GM18870 (cell line): ENCODE measurements around the gene FFAR4.

Experiments
- ATAC-seq: cut with Tn5 transposase; IDR thresholded peaks from one replicate; pipeline ENCODE4 v1.9.1; 2021; ENCODE audit warnings: moderate library complexity; ENCODE audit not compliant: unreplicated experiment

The FFAR4 gene

DNA sequence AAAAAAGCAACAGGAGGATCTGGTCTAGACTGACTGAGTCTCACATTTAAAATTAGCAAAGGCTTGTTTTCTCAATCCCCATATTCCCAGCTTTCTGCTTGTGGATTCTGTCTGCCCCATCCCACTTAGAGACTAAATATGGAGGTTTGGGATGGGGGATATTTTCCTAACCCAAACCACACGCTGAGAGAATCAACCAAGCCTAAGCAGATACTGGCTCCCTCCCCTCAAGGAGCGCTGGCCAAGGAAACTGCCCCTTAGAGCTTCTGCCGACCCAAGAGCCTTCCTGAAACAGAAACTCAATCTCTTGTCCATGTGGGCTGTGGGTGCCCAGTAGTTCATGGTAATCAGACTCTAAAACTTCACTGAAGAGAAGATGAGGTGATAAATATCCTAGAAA is 3.9 kb downstream of the FFAR4 start:
- no peak for ATAC-seq

DNA sequence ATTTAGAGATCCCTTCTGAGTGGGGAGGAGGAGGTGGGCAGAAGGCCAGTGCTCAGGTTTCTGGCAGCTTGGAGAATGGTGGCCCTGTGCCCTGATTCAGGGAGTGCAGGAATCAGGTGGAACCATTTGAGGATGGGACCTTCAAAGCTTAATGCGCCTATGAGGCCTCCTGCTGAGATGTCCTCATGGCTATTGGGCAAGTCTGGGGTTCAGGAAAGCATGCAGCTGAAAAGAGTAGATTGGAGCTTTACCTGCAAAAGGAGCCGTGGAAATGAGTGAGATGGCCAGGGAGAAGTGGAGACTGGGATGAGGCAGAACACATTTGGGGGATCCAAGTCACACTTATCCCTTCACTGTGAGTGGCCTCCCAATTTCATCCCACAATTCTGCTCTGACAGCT is 6.1 kb downstream of the FFAR4 start:
- ATAC-seq = no peak

DNA sequence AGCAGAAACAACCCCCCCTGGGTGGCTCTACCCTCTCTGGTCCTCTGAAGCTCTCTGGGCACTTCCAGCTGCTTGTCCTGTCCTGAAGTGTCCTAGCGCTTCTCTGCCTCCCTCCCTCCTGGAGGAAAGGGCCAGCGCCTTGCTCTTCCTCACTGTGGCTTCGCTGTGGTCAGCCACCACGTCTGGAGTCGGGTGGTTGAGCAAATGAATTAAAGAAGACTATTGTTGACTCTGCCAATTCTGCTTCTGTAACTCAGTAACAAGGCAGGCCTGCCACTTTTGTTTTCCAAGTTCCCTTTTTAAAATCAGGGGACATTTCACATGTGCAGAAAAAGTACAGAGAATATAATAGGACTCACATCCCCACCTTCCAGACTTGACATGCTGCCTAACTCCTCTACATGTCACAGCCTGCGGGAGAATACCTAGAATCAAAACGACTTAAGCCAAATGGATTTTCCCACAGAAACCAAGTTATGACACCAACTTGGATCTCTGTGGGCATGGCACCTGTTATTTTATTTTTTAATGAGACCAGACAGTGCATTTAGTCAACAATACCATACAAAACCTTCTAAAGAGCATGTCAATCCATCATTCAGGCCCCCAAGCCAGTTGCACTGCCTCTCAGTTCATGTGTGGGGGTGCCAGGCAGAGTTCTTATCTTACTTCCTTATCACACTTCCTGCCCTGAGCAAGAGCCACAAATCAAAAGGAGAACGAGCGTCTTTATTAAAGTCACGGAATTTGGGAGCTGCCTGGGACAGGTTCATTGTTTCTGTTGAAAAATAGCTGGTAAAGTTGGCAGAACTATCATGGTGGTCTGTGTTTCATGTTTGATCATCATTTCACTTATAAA is 6.8 kb downstream of the FFAR4 start:
- no peak for ATAC-seq

DNA sequence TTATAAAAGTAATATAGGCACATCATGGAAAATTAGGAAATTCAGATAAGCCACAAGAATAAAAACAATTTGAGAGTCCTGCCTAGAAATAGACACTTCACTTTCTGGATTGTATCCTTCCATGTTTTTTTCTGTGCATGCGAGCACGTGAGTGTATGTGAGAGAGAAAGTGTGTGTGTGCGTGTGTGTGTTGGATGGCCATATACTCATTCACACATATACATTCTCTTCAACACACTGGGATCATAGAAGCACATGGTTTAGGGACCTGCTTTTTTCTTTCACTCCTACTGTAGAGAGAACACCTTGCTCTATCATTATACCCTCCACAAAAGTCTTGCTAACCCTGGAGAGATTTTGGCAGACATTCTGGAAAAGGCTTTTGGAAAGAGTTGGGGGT is 7.5 kb downstream of the FFAR4 start:
- ATAC-seq = no peak

DNA sequence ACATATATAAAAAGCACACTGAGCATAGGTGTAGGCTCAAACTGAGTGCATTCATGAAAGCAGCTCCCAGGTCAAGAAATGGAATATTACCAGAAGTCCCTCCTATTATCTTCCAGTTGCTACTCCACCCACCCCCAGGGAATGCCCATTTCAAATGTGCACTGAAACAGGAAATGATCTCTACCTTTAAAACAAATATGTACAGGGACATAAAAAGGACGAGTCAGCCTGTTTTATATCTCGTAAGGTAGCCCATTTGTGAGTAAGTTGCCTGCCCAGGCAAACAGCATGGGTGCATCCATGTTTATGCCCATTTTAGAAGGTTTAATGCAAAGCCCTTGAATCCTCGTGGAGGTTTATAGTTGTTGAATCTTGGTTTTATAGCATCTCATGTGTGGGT is 10.4 kb downstream of the FFAR4 start:
- ATAC-seq = no peak

DNA sequence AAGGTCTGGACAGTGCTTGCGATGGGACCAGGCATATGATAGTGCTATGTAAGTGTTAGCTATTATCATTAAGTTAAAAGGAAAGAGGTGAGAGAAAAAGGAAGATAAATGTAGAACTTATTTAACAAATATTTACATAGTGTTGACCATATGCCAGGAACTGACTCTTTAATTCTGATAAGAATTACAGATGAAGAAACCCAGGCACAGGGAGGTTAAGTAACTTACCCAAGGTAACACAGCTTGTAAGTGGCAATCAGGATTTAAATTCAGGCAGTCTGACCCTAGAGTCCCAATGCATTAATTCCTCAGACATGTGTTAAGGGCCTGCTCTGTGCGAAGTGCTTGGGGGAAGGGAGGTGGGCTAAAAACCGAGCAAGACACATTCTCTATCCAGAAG is 11.1 kb downstream of the FFAR4 start:
- ATAC-seq = no peak

DNA sequence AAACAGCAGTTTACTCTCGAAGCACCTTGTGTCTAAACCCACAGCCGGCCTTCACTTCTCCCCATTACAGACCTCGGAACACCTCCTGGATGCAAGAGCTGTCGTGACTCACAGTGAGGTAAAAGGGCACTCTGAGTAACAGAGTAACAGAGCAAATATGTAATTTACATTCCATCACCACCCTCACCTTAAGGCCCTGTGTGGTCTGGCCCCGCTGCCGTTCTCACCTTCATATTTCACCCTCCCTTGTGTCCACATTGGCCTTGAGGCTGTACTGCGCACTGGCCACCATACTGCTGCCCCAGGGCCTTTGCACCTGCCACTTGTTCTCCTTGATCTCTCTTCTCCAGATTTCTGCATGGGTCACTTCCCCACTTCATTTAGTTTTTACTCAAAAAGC is 12.6 kb downstream of the FFAR4 start:
- no peak for ATAC-seq

DNA sequence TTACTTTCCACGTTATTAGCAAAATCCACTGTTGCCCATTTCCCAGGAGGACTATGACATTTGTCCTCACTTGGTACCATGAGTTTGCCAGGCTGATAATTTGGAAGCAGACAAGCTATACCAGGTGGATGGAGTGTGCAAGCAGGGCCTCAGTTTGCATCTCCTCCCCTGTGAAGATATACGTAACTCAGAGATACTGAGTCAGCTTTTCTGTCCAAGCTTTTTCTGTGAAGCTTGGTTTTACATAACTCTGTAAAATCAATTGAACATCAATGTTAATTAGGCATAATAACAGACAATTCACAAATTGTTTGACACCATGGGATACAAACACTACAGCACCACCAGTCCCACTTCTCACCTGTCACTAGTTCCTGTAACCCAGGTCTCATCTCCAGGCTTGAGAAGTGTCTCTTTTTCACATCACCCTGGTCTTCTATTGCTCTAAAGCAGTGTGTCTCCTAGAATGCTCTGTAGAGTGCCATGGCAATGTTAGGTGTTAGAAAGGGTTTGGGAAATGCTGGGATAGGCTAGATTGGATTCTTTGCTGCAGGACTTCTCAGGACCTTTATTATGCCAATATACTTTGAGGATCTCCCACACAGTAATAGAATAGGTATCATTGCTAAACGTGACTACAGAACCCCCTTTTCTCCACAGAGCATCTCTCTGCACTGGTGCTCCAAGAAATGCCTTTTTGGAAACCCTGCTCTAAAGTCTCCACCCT is 13.7 kb downstream of the FFAR4 start:
- no peak for ATAC-seq

DNA sequence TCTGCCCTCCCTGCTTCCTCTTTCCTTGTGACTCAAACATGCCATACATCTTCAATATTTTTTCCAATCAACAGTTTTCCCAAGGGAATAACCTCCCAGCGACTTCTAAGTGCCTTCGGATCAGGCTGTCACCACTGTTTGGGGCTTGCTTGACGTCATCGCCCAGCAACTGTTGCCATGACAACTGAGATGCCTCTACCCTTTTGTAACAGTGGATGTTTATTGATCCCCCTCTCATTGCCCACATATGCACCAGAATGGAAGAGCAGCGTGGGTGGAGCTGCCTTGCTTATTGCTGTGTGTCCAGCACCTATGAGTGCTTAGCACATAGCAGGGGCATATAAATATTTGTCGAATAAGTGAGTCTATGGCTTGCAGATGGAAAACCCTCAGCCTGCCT is 14.4 kb downstream of the FFAR4 start:
- ATAC-seq = no peak

DNA sequence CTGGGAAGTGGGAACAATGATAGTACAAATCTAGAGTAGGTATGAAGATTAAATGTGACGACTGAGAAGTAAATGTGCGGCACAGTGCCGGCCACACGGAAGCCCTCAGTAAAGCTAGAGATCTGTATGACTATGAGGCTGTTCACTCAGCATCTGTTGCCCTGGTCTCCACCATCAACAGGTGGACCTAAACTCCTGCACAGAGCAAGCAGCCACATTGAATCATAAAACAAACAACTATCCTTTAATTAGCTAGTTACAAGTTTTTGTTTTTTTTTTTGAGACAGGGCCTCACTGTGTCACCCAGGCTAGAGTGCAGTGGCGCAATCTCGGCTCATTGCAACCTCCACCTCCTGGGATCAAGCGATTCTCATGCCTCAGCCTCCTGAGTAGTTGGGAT is 18.0 kb downstream of the FFAR4 start:
- no peak for ATAC-seq

DNA sequence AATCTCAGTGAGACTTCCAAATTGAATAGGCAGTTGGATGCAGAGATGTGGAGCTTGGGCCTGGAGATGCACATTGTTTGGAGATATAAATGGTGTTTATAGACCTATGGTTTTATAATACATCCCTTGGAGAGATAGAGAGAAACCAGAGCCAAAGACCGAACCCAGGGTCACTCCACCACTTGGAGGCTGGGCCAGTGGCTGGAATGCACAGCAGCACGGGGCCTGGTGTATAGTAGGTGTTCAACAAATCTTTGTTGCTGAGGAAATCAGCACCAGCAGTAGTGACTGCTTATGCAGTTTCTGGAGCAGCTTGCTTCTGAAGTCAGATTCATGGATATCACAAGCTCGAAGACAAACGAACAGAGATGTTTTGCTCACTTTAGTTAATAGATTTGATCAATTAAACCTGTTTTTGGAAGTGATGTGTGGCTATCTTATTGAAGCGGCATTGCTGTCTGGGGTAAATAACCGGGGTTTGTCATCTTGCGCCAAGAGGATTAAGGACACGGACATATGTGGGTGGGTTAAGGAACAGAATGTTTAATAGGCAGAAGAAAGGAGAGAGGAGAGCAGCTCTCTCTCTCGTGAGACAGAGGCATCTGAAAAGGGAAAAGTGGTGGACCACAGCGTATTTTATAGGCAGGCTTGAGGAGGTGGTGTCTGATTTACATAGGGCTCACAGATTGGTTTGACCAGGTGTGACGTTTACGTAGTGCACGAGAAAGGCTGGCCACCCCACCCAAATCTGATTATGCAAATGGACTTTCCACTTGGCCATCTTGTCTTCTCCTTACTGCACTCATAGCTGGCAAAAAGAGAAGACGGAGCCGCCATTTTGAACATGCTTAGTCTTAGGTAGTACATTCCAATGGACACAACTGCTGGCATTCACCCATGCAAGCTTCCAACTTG is 23.4 kb downstream of the FFAR4 start:
- ATAC-seq = no peak

DNA sequence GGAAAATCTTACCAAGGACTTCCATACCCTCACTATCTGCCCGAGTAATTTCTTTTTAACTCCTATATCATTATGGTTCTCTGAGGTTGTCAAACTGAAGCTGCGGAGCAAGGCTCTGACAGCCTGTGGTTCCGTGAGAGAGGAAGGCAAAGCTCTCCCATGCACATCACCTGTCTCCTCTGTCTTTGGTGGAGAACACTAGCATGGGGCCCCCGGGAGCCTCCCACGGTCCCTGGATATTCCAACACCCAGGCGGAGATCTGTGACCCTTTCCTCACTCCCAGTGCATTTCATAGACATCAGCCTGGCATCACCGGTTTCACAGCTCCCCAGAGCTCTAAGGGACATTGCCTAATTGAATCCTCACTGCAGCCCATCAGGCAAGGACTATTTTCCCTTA is 24.2 kb downstream of the FFAR4 start:
- no peak for ATAC-seq

DNA sequence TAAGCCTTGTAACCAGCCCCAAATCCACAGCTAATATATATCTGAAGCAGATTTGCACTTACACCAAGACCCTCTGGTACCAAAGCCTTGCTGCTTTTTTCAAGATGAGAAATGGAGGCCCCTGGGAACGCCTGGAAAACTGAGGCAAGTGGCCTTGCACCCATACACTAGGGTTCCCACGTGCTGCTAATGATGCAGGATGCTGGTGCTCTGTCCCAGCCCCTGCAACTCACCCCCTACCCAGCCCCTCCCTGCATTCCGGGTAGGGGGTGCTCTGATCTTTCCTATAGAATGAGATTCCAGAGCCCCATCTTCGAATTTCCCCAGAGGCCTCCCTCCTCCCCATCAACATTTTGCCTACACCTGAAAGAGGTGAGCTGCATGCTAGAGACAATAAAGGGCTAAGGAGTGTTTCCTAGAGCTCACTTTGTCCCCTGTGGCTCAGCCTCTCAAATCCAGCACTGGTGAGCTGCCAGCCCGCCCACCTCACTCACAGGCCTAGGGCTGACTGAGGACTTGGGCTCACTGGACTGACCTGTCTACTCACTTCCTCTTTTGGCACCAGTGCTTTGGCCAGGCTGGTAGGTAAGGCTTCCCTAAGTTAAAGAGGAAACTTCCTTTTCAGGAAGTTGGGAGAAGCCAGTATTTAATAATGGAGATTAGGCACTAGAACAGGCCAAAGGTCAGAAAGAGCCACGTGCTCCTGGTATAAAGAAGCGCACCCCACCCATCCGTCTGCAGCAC is 24.8 kb downstream of the FFAR4 start:
- no peak for ATAC-seq

DNA sequence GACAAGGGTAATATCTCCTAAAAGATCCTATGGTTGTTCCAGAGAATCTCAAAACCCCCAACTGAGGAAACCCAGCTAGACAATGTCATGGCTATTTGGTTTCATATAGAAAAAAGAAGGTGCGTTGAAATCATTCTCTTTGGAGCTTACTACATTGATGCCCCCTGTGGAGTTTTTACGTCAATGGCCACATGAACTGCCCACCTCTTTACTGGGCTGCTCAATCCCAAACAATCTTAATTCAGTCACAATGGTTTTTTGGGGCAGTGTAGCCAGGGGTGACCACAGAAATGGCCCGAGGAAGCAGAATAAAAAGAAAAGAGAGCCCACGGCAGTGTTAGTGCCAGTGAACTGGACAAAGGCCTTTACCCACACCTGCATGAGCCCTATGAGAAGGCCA is 26.8 kb downstream of the FFAR4 start:
- no peak for ATAC-seq

DNA sequence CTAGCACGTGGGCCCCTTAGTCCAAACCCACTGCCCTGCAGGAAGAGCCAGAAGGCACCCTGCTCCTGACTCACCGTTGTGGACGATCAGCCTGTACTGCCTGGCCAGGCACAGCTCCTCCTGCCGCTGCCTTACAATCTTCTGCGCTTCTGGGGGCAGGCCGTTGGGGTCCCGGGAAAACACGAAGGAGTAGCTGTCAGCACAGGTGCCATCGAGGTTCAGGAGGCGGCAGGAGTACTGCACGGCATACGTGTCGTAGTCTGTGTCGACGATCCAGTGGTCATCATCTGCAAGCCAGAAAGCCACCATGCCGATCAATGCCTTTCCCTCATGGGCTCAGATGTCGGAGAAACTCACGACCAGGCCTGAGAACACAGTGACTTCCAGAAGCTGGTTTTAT is 27.3 kb downstream of the FFAR4 start:
- ATAC-seq = no peak

DNA sequence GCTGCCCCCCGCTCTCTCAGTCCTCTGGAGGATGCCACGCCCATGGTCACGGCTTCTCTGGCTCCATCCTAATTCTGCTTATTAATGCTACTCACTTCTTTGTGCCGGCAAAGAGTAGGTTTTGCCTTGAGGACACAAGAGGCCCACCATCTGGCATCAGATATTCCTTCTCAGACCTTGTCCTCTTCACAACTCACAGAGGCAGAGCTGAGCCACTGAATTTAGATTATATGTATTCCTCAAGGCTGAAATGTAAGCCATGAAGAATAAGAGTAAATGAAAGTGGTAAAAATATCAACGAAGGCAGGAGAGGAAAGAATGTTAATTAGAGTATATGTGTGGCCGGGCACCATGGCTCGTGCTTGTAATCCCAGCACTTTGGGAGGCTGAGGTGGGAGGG is 28.1 kb downstream of the FFAR4 start:
- no peak for ATAC-seq

DNA sequence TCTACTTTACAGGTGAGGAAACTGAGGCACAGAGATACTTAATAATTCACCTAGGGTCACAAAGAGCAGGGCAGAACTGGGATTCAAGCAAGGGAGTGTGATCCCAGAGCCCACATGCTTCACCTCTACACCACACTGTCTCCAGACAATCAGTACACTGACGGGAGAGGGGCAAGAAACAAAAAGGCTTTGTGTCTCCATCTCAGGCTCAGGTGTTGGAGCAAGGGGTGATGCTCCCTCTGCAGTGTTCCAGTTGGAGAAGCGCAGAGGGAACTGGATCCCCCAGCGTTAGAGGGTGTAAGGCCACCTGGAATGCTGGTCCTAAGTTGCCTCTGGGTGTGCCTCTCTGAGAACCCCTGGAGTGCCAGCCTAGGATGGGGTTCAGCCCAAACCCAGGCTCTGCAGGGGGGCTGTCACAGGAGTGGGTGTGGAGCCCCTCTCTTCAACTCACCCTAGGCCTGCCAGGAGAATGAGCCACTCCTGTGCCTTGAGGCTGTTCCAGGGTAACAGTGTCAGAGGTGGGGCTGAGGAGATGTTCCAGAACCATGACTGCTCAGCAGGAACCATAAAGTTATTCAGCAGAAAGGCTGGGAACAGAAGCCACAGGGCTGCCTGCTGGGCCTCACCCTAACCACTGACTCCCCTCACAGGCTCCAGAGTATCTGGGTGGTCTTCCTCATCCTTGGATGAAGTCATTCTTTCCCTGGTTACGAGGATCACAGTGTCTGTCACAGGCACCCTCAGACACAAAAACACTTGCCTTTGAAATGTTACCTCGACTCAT is 29.1 kb downstream of the FFAR4 start:
- no peak for ATAC-seq

DNA sequence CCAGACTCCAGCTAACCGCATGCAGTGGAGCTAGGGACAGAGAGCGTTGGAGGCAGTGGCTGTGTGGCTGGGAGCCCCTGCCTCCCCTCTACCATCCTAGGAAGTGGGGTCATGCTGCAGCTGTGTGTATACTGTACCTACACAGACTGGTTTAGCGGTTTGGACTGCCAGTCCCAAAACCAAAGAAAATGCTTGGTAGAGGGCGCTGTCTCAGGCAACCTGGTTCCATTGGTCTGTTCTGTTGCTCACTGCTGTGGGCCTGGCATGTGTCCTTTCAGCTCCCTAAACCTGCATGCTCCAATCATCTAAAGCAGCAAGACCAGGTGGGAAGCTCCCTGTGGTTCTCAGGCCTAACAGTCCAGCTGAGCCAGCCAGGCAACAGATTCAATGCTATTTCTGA is 30.1 kb downstream of the FFAR4 start:
- ATAC-seq = no peak

DNA sequence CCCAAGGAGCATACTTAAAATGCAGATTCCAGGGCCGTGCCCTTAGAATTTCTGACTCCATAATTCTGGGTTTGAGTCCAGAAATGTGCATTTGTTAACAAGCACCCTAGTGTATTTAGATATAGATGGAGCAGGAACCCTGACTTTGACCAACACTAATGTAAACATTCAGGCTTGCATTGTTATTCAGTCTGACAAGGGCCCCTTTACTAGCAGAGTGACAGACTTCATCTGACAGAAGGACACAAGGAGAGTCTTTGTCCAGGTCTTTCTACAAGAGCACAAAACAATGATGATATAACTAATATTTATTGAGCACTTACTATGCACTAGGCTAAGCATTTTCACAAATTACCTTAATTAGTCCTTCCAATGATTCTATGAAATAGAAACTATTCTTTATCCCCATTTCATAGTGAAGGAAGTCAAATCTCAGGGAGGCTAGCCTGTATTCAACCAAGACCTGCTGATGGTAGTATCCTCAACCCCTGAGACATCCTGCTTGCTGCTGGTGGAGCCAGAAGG is 30.7 kb downstream of the FFAR4 start:
- no peak for ATAC-seq

DNA sequence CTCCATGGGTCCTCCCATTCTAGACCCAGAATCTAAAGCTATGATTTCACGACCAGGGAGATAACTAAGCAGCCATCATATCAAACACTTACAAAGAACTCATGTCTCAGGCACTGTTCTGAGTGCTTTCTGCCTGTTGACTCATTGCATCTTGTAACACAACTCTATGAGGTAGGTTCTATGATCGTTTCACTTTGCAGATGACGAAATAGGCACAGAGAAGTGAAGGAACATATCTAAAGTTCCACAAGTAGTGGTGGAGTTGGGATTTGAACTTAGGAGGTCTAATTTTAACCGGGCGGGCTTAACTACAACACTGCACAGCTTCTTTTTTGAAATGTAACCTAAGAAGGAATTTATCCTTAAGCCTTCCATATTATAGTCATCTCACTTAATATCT is 31.7 kb downstream of the FFAR4 start:
- no peak for ATAC-seq
